Keratinocyte (primary cell): ENCODE measurements around the gene PRSS16. TPM values are rescaled to one million over a fixed set of nuclear protein-coding genes. Genes with fewer than 3 reads are reported as not detected.

ENCODE experiments used
- DNase-seq: peaks from one replicate; pipeline ENCODE4 v3.0.0-alpha.2; 2011; ENCODE audit warnings: low read depth, missing footprints, low spot score
- FAIRE-seq: peaks from 2 replicates; lab custom pipeline; 2011; peaks lifted over from hg19 to GRCh38; lab: Jason Lieb, UNC
- H2AFZ ChIP-seq: 2 replicates; pipeline ENCODE4 v1.6.0; 2012; ENCODE audit warnings: low read length, control low read depth, inconsistent platforms; ENCODE audit not compliant: control insufficient read depth
- H3K27ac ChIP-seq: 2 replicates; pipeline ENCODE4 v1.5.1; 2011; ENCODE audit warnings: low read length; ENCODE audit not compliant: control insufficient read depth, insufficient read depth
- H3K27me3 ChIP-seq: 3 replicates; pipeline ENCODE4 v1.6.0; 2011; ENCODE audit warnings: low read length; ENCODE audit not compliant: control insufficient read depth, insufficient read depth; ENCODE audit errors: extremely low read depth
- H3K36me3 ChIP-seq, 2 experiments: 2 replicates in 1 of 2; 3 replicates in 1 of 2; pipeline ENCODE4 v1.5.1; 2011; ENCODE audit warnings: low read length in 2 of 2, mild to moderate bottlenecking in 1 of 2; ENCODE audit not compliant: control insufficient read depth in 2 of 2, insufficient read depth in 2 of 2; ENCODE audit errors: extremely low read depth in 1 of 2
- H3K4me1 ChIP-seq: 3 replicates; pipeline ENCODE4 v1.5.1; 2011; ENCODE audit warnings: low read length; ENCODE audit not compliant: control insufficient read depth, insufficient read depth; ENCODE audit errors: extremely low read depth
- H3K4me2 ChIP-seq: 3 replicates; pipeline ENCODE4 v1.6.0; 2011; ENCODE audit warnings: low read depth, low read length; ENCODE audit not compliant: control insufficient read depth, insufficient read depth; ENCODE audit errors: extremely low read depth
- H3K4me3 ChIP-seq, 3 experiments: fragments of 200-600 bp in 1 of 3; sonication (generic) in 1 of 3; 2 replicates in 2 of 3; 3 replicates in 1 of 3; pipeline ENCODE4 v1.5.1; 2011 to 2016; ENCODE audit warnings: low read length in 3 of 3, mild to moderate bottlenecking in 3 of 3, control low read depth in 2 of 3, inconsistent platforms in 1 of 3, low read depth in 1 of 3, mixed read lengths in 1 of 3, mixed run types in 1 of 3, moderate library complexity in 1 of 3; ENCODE audit not compliant: control insufficient read depth in 2 of 3, insufficient read depth in 2 of 3; ENCODE audit errors: extremely low read depth in 1 of 3
- H3K79me2 ChIP-seq: 2 replicates; pipeline ENCODE4 v1.6.0; 2012; ENCODE audit warnings: low read length; ENCODE audit not compliant: control insufficient read depth, insufficient read depth
- H3K9ac ChIP-seq: 3 replicates; pipeline ENCODE4 v1.6.0; 2011; ENCODE audit warnings: low read length; ENCODE audit not compliant: control insufficient read depth, insufficient read depth; ENCODE audit errors: extremely low read depth
- H3K9me1 ChIP-seq: 3 replicates; pipeline ENCODE4 v1.6.0; 2011; ENCODE audit warnings: low read length; ENCODE audit not compliant: control insufficient read depth, insufficient read depth; ENCODE audit errors: extremely low read depth
- H3K9me3 ChIP-seq: 2 replicates; pipeline ENCODE4 v1.5.1; 2012; ENCODE audit warnings: low read depth, low read length; ENCODE audit not compliant: control insufficient read depth
- H4K20me1 ChIP-seq: 3 replicates; pipeline ENCODE4 v1.6.0; 2011; ENCODE audit warnings: low read length; ENCODE audit not compliant: control insufficient read depth, insufficient read depth; ENCODE audit errors: extremely low read depth
- EZH2 ChIP-seq: IDR thresholded peaks from one replicate; pipeline ENCODE4 v1.6.1; 2012; ENCODE audit warnings: inconsistent platforms, mild to moderate bottlenecking, low read length, moderate library complexity
- dilution Hi-C: fragments of 300-500 bp; cut with MboI; formaldehyde crosslinking; loops from one replicate; pipeline ENCODE4 v1.7.0; 2020; ENCODE audit warnings: low sequenced_read_pairs; ENCODE audit not compliant: extremely low pct_ligation_motif_present
- polyA plus RNA-seq, 5 experiments: library from polyadenylated mRNA; depleted of rRNA in 3 of 5; stranded (reverse) in 3 of 5; stranded (forward) in 1 of 5; unstranded in 1 of 5; fragments of >200 nt; gene quantifications; 1 replicate in 1 of 5; 2 replicates in 3 of 5; 3 replicates in 1 of 5; pipeline versions ENCODE4 v1.2.1 to v1.2.3, GENCODE V29; 2011 to 2012; ENCODE audit warnings: missing spikeins in 2 of 5, low read depth in 1 of 5, low replicate concordance in 1 of 5
- TF ChIP-seq, protein P1 (sequence below), 3 experiments: IDR thresholded peaks in 1 of 3; conservative IDR thresholded peaks in 1 of 3; optimal IDR thresholded peaks in 1 of 3; 2 replicates in 2 of 3; 3 replicates in 1 of 3; pipeline versions ENCODE3 to v1.5.1; 2011; ENCODE audit warnings: low read length in 3 of 3, mild to moderate bottlenecking in 3 of 3, moderate library complexity in 2 of 3, control low read depth in 1 of 3, inconsistent platforms in 1 of 3; ENCODE audit not compliant: insufficient read depth in 2 of 3; ENCODE audit errors: extremely low read depth in 1 of 3

The PRSS16 gene
- polyA plus RNA-seq, 1 donor (not counting 4 experiments of a cell fraction or from before 2014, with no cell fraction given): 8.9 TPM

- H3K9ac ChIP-seq: peak overlapping the region; percentile 57
- H3K27ac ChIP-seq: no peak overlapping the region
- H3K79me2 ChIP-seq: no peaks in the 10 kb centered on the region
- DNase-seq (peak; percentile 75), FAIRE-seq (peak; percentile 46)
- peaks cover 9% of the 10 kb centered on the region for H3K4me1 ChIP-seq
- dilution Hi-C loops: no loop called here
- H3K36me3 ChIP-seq: no peaks in the 10 kb centered on the region
- no peaks in the 10 kb centered on the region for H3K27me3 ChIP-seq
- peak overlapping the region; percentile 91 for H2AFZ ChIP-seq
- TF ChIP-seq, protein P1, sequence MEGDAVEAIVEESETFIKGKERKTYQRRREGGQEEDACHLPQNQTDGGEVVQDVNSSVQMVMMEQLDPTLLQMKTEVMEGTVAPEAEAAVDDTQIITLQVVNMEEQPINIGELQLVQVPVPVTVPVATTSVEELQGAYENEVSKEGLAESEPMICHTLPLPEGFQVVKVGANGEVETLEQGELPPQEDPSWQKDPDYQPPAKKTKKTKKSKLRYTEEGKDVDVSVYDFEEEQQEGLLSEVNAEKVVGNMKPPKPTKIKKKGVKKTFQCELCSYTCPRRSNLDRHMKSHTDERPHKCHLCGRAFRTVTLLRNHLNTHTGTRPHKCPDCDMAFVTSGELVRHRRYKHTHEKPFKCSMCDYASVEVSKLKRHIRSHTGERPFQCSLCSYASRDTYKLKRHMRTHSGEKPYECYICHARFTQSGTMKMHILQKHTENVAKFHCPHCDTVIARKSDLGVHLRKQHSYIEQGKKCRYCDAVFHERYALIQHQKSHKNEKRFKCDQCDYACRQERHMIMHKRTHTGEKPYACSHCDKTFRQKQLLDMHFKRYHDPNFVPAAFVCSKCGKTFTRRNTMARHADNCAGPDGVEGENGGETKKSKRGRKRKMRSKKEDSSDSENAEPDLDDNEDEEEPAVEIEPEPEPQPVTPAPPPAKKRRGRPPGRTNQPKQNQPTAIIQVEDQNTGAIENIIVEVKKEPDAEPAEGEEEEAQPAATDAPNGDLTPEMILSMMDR (optimal IDR thresholded peaks at IDR 0.05 in 1 of 3, IDR thresholded peaks at IDR 0.05 in 1 of 3, conservative IDR thresholded peaks at IDR 0.05 in 1 of 3; ENCODE audit: extremely low read depth in 1 of 3, insufficient read depth in 2 of 3, low read length in 3 of 3): no peak
- TF ChIP-seq EZH2: no peak
- peak overlapping the region; percentile 93 for H3K4me2 ChIP-seq
- H4K20me1 ChIP-seq: no peaks in the 10 kb centered on the region
- H3K9me3 ChIP-seq: no peaks in the 10 kb centered on the region
- peak overlapping the region; percentile 45 to 83 (median 80) for H3K4me3 ChIP-seq
- no peaks in the 10 kb centered on the region for H3K9me1 ChIP-seq
Observed at GRCh38 chr6:27295301-27296079, 48.0 kb downstream of the PRSS16 start.

DNA sequence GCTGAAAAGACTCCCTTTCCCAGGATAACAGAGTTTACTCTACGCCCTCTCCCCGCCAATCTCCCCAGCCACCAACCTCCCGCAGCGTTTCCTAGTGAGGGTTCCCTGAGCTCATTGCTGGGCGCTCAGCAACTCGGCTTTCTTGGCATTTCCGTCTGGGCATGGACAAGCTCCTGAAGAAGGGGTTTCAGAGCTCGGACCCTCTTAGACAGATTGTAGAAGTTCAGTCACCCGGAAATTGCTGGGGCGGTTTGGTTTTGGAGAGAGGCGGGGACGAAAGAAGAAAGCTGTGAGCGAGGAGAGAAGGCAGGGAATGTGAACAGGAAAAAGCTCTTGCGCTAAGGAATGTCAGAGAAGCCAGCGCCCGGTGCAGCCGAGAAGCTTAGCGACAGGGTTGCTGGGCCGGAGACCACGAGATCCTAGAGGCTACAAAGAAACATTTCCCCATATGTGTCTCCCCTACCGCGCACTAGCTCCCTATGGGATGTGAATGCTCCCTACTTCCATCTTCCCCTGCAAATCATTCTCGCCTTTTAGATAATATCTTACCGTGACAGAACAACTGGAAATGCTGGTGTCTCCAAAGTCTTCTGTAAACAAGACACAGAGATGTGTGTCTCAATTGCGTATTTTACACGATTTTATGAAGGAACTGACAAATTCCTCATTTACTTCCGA is 48.7 kb downstream of the PRSS16 start:
- Histone ChIP-seq H3K79me2 (no peaks in the 10 kb centered on the region), H3K9me3 (no peaks in the 10 kb centered on the region), H3K9ac (peak overlapping the region; percentile 57), H3K4me1 (peaks cover 9% of the 10 kb centered on the region), H3K27ac (no peak overlapping the region), H4K20me1 (no peaks in the 10 kb centered on the region), H3K27me3 (no peaks in the 10 kb centered on the region), H2AFZ (peak overlapping the region; percentile 91), H3K4me2 (peak overlapping the region; percentile 93), H3K36me3 (no peaks in the 10 kb centered on the region), H3K4me3 (peak overlapping the region; percentile 45 to 83 (median 80)), H3K9me1 (no peaks in the 10 kb centered on the region)
- no peak for TF ChIP-seq EZH2
- TF ChIP-seq, protein P1 (optimal IDR thresholded peaks at IDR 0.05 in 1 of 3, IDR thresholded peaks at IDR 0.05 in 1 of 3, conservative IDR thresholded peaks at IDR 0.05 in 1 of 3; ENCODE audit: extremely low read depth in 1 of 3, insufficient read depth in 2 of 3, low read length in 3 of 3): no peak
- DNase-seq: no peak
- dilution Hi-C loops: no loop called here
- peak; percentile 73 for FAIRE-seq
